ENCODE measurements around the gene IRX3.
"Not testable (repeated sequence)": the region's sequence is repeated elsewhere in the genome, so short reads cannot be mapped to it uniquely, and the experiment has no call there.

IRX3 gene

GRCh38 chr16:54273566-54273965 is 13.0 kb downstream of the IRX3 start:
- no peak for DNase-seq

GRCh38 chr16:54270711-54271110 is 15.9 kb downstream of the IRX3 start:
- no peak for DNase-seq

GRCh38 chr16:54269461-54269860 is 17.1 kb downstream of the IRX3 start:
- DNase-seq = no peak

- no peak for DNase-seq
Observed at GRCh38 chr16:54268766-54269165, 17.8 kb downstream of the IRX3 start.

GRCh38 chr16:54268340-54268739 is 18.2 kb downstream of the IRX3 start:
- DNase-seq = no peak

GRCh38 chr16:54266363-54266955 is 20.1 kb downstream of the IRX3 start:
- no peak for DNase-seq

DNA sequence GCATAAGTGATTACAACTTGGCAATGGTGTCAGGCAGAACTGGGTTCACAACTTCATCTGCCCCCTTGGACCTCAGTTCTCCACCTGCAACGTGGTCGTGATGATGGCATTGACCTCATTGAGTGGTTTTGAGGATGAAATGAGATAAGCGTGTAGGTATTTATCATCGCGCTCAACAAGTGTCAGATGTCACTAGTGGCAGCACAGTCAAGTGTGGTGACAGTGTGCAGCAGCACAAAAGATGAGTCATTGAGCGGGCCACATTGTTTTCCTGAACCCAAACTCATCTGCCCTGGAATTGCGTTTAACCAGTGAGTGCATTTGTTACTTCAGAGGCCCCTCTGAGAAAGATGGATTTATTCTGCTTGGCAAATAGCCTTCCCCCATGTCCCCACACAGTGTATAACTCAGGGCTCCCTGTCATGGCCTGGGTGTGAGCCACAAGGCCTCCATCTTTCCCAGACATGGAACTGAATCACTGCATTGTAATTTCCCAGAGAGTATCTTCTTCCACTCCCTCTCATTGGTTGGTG is 20.9 kb downstream of the IRX3 start:
- DNase-seq = no peak

DNA sequence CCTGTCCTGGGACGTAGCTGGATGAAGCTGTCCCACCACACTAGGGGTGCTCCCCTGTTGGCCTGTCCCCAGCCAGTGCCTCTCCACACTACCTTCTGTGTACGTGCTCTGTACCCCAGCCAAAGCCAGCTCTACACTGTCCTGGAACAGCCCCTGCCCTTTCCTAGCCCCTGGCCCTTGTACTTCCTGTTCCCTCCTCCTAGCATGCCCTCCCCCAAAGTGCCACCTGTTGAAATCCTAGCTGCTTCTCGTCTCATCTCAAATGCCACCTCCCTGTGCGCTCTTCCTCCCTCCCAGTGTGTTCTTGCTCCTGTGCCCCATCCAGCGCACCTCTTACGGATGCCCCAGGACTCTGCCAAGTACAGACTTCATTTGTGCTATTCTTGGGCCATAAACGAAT is 33.5 kb downstream of the IRX3 start:
- DNase-seq = no peak

DNA sequence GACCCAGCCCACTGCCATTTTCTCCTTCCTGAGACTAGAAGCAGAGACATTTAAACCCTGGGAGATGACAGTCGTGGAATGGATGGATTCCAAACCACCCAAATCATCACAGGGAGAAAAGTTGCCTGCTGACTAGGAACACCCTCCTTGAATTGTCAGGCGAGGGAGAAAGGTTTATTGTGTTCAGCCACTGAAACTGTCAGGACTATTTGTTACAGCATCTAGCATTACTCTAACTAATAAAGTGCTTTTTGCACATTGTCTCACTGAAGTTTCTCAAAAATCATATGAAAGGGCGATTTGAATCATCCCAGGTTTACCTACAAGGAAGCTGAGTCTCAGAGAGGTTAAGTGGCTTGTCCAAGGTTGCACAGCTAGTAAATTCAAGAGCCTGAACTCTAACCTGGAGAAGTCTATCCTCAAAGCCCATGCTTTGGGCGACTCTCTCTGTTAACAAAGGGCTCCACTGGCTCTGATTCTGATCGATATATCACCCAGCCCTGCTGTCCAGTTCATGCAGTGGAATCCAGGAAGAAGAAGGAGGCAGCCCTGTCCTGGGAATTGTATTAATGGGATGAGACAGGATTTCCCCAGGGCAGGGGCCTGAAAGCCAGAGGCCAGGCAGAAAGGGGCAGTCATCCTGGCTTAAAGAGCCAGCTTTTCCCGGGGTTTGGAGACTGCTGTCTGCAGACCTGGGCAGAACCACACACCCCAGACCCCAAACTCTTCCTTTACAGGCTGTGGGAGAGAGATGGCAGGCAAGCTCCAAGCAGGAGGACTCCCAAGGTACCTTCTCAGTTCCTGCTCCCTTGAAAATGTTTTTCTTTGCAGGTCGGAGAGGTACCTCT is 37.5 kb downstream of the IRX3 start:
- no peak for DNase-seq

DNA sequence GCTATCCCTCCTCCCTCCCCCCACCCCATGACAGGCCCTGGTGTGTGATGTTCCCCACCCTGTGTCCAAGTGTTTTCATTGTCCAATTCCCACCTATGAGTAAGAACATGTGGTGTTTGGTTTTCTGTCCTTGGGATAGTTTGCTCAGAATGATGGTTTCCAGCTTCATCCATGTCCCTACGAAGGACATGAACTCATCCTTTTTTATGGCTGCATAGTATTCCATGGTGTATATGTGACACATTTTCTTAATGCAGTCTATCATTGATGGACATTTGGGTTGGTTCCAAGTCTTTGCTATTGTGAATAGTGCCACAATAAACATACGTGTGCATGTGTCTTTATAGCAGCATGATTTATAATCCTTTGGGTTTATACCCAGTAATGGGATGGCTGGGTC is 38.9 kb downstream of the IRX3 start:
- DNase-seq = not testable (repeated sequence)

- DNase-seq = no peak
Observed at GRCh38 chr16:54246454-54246821, 40.1 kb downstream of the IRX3 start.

GRCh38 chr16:54245788-54246453 is 40.7 kb downstream of the IRX3 start:
- no peak for DNase-seq

GRCh38 chr16:54244061-54244886 is 42.3 kb downstream of the IRX3 start:
- DNase-seq = no peak

DNA sequence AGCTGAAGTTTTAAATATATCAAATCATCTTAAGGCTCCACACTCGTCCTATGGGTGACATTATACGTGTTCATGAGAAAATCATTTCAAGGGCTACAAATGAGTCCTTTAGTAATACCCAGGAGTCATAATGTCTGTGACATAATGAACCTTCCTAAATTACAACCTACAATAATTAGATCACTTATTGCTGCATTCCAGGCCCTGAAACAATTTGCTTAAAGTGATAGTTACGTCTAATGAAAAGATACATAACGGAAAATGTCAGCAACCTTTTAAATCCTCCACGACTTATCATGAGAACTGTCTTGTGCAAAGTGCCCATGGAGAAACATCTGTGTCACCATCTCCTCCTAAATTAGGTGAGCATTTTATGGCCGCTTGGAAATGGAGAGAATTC is 43.4 kb downstream of the IRX3 start:
- no peak for DNase-seq

DNA sequence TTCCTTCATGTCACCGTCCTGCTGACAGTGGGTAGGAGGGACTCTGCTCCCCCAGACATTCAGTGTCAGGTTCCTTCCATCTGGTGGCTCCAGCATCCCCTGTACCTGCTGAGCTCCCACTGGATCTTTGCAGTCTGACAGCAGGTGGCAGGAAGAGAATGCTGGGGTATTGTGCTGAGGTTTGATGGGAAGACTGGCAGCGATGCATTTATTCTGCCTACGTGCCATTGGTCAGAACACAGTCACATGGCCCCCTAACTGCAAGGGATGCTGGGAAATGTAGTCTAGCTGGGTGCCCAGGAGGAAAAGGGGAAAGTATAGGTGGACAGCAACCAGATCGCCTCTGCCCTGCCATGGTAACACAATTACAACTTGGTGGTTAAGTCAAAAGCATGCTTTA is 44.4 kb downstream of the IRX3 start:
- no peak for DNase-seq

- DNase-seq = no peak
Observed at GRCh38 chr16:54241525-54241924, 45.1 kb downstream of the IRX3 start.

- no peak for DNase-seq
Observed at GRCh38 chr16:54240271-54241129, 46.1 kb downstream of the IRX3 start.

GRCh38 chr16:54239456-54239855 is 47.1 kb downstream of the IRX3 start:
- no peak for DNase-seq

- DNase-seq = no peak
Observed at GRCh38 chr16:54236773-54237172, 49.8 kb downstream of the IRX3 start.

DNA sequence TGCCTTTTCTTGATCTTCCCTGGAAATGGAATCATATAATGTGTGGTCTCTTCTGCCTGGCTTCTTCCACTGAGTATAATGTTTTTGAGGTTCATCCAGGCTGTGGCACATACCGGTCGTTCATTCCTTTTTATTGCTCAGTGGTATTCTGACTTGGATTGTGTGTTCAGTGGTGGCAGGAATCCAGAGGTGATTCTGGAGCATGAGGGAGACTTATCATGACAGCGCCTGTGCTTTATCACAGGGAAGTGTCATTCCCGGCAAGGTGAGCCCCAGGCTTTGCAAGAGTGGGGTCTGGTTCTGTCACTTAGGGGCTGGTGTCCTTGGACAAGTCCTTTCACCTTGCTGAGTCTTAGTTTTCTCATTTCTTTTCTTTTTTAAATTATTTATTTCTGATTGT is 53.0 kb downstream of the IRX3 start:
- no peak for DNase-seq
